ENCODE measurements around the gene SLC35F6. TPM values are rescaled to one million over a fixed set of nuclear protein-coding genes. Genes with fewer than 3 reads are reported as not detected.
A peak's percentile ranks its signal among the peaks of the same experiment; 100 is the strongest.

Gene SLC35F6
- total and polyA plus RNA-seq, 9 of the 15 experiments (the other 6 are each of a cell fraction or from before 2014, with no cell fraction given), result 11.9 to 47.3 (median 22.5) TPM

DNA sequence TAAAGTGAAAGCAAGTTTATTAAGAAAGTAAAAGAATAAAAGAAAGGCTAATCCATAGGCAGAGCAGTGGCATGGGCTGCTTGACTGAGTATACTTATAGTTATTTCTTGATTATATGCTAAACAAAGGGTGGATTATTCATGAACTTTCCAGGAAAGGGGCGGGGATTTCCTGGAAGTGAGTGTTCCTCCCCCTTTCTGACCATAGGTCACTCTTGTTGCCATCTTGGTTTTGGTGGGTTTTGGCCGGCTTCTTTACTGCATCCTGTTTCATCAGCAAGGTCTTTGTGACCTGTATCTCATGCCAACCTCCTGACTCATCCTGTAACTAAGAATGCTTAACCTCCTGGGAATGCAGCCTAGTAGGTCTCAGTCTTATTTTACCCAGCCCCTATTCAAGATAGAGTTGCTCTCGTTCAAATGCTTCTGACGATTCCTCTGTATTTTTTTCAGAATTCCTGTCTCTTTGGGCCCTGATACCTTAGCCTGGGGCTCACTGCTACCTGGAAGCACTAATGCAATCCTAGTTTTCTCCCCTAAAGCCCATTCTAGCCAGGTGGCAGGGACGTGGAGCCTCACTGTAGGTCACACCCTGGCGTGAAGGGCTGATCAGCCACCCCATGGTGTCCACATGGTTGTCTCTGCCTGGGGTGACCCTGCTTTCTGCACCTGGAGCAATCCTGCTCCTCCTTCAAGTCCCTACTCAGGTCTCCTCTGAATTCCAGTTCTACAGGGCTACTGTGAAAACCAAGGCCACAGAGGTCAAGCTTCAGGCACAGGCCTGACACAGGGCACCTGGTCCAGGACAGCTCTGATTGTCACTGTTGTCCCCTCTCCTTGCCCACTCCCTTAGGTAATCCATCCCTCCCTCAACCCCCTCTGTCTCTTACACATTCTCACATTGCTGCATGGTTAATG is 6.0 kb upstream of the SLC35F6 start (continued):
- TF ChIP-seq ATF4 (CRISPR knock-in tag; IDR thresholded peaks at IDR 0.05) (peak; percentile 95), TEAD2 (tag; IDR thresholded peaks at IDR 0.05) (peak; percentile 90), PTRF (tag; IDR thresholded peaks at IDR 0.05) (no peak), NFYB (IDR thresholded peaks at IDR 0.05; ENCODE audit: extremely low read depth, insufficient read length) (no peak), ELK3 (CRISPR knock-in tag; IDR thresholded peaks at IDR 0.05) (no peak), CBX8 (IDR thresholded peaks at IDR 0.05; ENCODE audit: borderline replicate concordance, extremely low read depth, low read depth, low read length, poor library complexity, severe bottlenecking) (no peak), SMAD4 (CRISPR knock-in tag; conservative IDR thresholded peaks at IDR 0.05) (peak; percentile 88), PURB (CRISPR knock-in tag; IDR thresholded peaks at IDR 0.05; ENCODE audit: low read depth) (no peak), DPF2 (IDR thresholded peaks at IDR 0.05) (peak; percentile 93), CREB1 (IDR thresholded peaks at IDR 0.05) (no peak), CREB1 (CRISPR knock-in tag; IDR thresholded peaks at IDR 0.05) (peak; percentile 49; the same call in 1 of the 2 replicates), CREB5 (CRISPR knock-in tag; IDR thresholded peaks at IDR 0.05) (0 out of 2 replicates have a peak, but pooled peaks have one; percentile 64), ZNF133 (CRISPR knock-in tag; IDR thresholded peaks at IDR 0.05) (peak; percentile 81; the same call in 1 of the 2 replicates), ASH1L (IDR thresholded peaks at IDR 0.05; ENCODE audit: borderline replicate concordance, low read depth, partially characterized antibody) (peak; percentile 43)
- TF ChIP-seq, protein P1, sequence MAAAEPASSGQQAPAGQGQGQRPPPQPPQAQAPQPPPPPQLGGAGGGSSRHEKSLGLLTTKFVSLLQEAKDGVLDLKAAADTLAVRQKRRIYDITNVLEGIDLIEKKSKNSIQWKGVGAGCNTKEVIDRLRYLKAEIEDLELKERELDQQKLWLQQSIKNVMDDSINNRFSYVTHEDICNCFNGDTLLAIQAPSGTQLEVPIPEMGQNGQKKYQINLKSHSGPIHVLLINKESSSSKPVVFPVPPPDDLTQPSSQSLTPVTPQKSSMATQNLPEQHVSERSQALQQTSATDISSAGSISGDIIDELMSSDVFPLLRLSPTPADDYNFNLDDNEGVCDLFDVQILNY (CRISPR knock-in tag; IDR thresholded peaks at IDR 0.05), result no peak
- TF ChIP-seq, protein P2, sequence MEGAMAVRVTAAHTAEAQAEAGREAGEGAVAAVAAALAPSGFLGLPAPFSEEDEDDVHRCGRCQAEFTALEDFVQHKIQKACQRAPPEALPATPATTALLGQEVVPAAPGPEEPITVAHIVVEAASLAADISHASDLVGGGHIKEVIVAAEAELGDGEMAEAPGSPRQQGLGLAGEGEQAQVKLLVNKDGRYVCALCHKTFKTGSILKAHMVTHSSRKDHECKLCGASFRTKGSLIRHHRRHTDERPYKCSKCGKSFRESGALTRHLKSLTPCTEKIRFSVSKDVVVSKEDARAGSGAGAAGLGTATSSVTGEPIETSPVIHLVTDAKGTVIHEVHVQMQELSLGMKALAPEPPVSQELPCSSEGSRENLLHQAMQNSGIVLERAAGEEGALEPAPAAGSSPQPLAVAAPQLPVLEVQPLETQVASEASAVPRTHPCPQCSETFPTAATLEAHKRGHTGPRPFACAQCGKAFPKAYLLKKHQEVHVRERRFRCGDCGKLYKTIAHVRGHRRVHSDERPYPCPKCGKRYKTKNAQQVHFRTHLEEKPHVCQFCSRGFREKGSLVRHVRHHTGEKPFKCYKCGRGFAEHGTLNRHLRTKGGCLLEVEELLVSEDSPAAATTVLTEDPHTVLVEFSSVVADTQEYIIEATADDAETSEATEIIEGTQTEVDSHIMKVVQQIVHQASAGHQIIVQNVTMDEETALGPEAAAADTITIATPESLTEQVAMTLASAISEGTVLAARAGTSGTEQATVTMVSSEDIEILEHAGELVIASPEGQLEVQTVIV (CRISPR knock-in tag; IDR thresholded peaks at IDR 0.05; ENCODE audit: borderline replicate concordance), result no peak; the same call in 1 of the 2 replicates
- TF ChIP-seq, protein P3, sequence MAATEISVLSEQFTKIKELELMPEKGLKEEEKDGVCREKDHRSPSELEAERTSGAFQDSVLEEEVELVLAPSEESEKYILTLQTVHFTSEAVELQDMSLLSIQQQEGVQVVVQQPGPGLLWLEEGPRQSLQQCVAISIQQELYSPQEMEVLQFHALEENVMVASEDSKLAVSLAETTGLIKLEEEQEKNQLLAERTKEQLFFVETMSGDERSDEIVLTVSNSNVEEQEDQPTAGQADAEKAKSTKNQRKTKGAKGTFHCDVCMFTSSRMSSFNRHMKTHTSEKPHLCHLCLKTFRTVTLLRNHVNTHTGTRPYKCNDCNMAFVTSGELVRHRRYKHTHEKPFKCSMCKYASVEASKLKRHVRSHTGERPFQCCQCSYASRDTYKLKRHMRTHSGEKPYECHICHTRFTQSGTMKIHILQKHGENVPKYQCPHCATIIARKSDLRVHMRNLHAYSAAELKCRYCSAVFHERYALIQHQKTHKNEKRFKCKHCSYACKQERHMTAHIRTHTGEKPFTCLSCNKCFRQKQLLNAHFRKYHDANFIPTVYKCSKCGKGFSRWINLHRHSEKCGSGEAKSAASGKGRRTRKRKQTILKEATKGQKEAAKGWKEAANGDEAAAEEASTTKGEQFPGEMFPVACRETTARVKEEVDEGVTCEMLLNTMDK (IDR thresholded peaks at IDR 0.05; ENCODE audit: borderline replicate concordance, insufficient read depth, low read depth, low read length, poor library complexity, severe bottlenecking), result no peak

All from K562 (cell line).